Nephron progenitor cell (in vitro differentiated cells): Measurements from ENCODE around the gene ASIP.
"Not testable (repeated sequence)": the region's sequence is repeated elsewhere in the genome, so short reads cannot be mapped to it uniquely, and the experiment has no call there.

Experiments
- DNase-seq: peaks from one replicate; pipeline ENCODE4 v3.0.0; 2021
- H3K27ac Mint-ChIP-seq: 2 replicates; pipeline ENCODE4 v1.8.0; 2021; ENCODE audit warnings: mild to moderate bottlenecking, moderate library complexity, mixed read lengths
- H3K27me3 Mint-ChIP-seq: 2 replicates; pipeline ENCODE4 v1.8.0; 2021; ENCODE audit warnings: mild to moderate bottlenecking, low read depth, mixed read lengths; ENCODE audit not compliant: poor library complexity
- H3K36me3 Mint-ChIP-seq: 2 replicates; pipeline ENCODE4 v1.8.0; 2021; ENCODE audit warnings: low read depth, mixed read lengths
- H3K4me1 Mint-ChIP-seq: 2 replicates; pipeline ENCODE4 v1.8.0; 2021; ENCODE audit warnings: mixed read lengths
- H3K4me3 Mint-ChIP-seq: 2 replicates; pipeline ENCODE4 v1.8.0; 2021; ENCODE audit warnings: mild to moderate bottlenecking, moderate library complexity, mixed read lengths
- H3K9me3 Mint-ChIP-seq: 2 replicates; pipeline ENCODE4 v1.8.0; 2021; ENCODE audit warnings: mild to moderate bottlenecking, moderate library complexity, mixed read lengths
- TF ChIP-seq, protein P1 (sequence below): fragments of 200-600 bp; sonication (generic); IDR thresholded peaks from 2 replicates; pipeline ENCODE4 v1.5.0; 2021; ENCODE audit warnings: antibody characterized with exemption

The ASIP gene

DNA sequence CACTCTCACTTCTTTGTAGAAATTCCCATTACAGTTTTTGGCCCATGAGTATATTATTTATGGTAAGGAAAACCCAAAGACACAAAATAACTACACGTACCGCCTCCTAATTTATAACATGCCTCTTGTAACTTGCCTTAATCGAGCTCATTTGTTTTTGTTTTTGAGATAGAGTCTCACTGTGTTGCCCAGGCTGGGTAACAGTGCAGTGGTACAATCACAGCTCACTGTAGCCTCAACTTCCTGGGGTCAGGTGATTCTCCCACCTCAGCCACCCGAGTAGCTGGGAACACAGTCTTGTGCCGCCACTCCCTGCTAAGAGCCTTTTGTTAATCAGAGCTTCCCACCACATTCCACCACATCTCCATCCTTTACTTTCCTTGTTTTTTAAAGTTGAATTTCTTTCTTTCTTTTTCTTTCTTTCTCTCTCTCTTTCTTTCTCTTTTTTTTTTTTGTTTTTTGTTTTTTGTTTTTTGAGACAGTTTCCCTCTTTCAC, 15.5 kb downstream of the ASIP start:
- H3K9me3 Mint-ChIP-seq, result peaks cover 3% of the 10 kb centered on the region
- H3K27ac Mint-ChIP-seq, result peak overlapping the region; percentile 90
- TF ChIP-seq, protein P1, sequence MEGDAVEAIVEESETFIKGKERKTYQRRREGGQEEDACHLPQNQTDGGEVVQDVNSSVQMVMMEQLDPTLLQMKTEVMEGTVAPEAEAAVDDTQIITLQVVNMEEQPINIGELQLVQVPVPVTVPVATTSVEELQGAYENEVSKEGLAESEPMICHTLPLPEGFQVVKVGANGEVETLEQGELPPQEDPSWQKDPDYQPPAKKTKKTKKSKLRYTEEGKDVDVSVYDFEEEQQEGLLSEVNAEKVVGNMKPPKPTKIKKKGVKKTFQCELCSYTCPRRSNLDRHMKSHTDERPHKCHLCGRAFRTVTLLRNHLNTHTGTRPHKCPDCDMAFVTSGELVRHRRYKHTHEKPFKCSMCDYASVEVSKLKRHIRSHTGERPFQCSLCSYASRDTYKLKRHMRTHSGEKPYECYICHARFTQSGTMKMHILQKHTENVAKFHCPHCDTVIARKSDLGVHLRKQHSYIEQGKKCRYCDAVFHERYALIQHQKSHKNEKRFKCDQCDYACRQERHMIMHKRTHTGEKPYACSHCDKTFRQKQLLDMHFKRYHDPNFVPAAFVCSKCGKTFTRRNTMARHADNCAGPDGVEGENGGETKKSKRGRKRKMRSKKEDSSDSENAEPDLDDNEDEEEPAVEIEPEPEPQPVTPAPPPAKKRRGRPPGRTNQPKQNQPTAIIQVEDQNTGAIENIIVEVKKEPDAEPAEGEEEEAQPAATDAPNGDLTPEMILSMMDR, result no peak
- no peak overlapping the region for H3K4me3 Mint-ChIP-seq
- no peak for DNase-seq
- no peaks in the 10 kb centered on the region for H3K27me3 Mint-ChIP-seq
- H3K36me3 Mint-ChIP-seq, result peaks cover 10% of the 10 kb centered on the region
- H3K4me1 Mint-ChIP-seq, result peaks cover 53% of the 10 kb centered on the region

DNA sequence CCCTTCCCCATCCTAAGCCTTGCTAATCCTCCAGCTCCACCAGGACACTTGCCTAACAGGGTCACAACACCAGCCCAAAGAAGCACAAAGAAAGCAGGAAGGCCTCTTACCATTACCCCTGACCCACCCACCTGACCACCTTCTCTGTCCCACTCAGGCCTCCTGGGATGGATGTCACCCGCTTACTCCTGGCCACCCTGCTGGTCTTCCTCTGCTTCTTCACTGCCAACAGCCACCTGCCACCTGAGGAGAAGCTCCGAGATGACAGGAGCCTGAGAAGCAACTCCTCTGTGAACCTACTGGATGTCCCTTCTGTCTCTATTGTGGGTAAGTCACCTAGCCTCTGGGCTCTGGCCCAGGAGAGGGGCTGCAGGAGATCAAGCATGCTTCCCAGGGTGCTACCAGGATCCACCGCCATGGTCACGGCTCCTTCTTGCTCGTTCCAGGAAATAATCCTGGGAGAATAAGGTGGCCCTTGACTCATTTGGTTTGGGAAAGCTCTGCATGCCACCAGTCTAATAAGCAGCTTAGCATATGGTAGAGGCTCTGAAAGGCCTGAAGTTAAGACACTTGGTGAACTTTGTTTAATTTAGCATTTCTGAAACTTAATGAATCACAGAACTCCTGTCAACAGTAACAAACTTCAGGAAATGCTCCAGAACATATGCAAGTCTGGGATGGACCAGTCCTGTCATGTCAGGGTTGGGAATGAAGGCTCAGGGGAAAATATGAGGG, 19.2 kb downstream of the ASIP start:
- Mint-ChIP-seq H3K4me3 (no peak overlapping the region), H3K27me3 (no peaks in the 10 kb centered on the region), H3K36me3 (no peaks in the 10 kb centered on the region), H3K27ac (peak overlapping the region; percentile 74), H3K4me1 (peaks cover 43% of the 10 kb centered on the region), H3K9me3 (no peaks in the 10 kb centered on the region)
- DNase-seq, result no peak
- TF ChIP-seq, protein P1, result no peak

DNA sequence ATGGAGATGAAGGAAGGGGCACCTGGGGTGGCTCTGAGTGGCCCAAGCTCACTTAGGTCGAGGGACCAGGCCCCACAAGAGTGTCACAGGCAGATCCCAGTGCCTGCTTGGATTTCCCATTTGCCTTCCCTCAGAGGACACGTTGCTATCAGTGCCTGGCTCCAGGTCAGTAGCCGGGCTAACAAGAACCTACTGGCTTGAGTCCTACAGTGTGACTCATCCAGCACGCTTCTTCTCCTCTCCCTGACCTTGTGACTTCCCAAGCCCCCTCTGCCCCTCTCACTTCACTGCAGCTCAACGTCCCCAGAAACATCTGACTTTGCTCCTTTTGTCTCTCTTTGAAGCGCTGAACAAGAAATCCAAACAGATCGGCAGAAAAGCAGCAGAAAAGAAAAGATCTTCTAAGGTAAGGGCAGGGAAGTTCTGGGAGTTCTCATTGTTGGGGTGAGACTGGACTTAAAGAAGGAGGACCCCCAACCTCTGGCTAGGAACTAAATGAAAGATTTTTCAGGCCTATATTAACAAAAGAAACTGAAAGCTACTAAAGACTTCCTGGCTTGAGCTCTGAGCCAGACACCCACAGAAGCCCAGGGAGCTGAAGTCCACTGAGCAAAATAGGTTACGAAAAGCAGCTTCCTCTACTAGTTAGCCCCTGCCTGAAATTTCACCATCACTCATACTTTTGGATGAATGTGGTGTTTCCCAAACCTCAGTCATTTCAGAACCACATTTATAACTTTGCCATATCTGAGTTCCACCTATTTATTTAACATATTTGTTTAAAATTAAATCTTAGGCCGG, 21.5 kb downstream of the ASIP start:
- H3K4me1 Mint-ChIP-seq, result peaks cover 21% of the 10 kb centered on the region
- no peaks in the 10 kb centered on the region for H3K27me3 Mint-ChIP-seq
- no peak for DNase-seq
- no peaks in the 10 kb centered on the region for H3K9me3 Mint-ChIP-seq
- H3K4me3 Mint-ChIP-seq, result no peak overlapping the region
- H3K27ac Mint-ChIP-seq, result peak overlapping the region; percentile 99
- H3K36me3 Mint-ChIP-seq, result peaks cover 7% of the 10 kb centered on the region
- TF ChIP-seq, protein P1, result no peak

DNA sequence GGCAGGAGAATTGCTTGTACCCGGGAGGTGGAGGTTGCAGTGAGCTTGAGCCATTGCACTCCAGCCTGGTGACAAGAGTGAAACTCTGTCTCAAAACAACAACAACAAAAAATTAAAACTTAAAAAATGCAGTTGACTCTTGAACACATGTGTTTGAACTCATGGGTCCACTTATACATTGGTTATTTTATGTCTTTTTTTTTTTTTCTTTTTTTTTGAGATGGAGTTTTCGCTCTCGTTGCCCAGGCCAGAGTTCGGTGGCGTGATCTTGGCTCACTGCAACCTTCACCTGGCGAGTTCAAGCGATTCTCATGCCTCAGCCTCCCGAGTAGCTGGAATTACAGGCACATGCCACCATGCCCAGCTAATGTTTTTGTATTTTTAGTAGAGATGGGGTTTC, 22.2 kb downstream of the ASIP start:
- not testable (repeated sequence) for H3K27ac Mint-ChIP-seq, H3K9me3 Mint-ChIP-seq, H3K27me3 Mint-ChIP-seq, DNase-seq, H3K4me3 Mint-ChIP-seq
- H3K36me3 Mint-ChIP-seq, result peaks cover 13% of the 10 kb centered on the region
- H3K4me1 Mint-ChIP-seq, result peaks cover 21% of the 10 kb centered on the region

DNA sequence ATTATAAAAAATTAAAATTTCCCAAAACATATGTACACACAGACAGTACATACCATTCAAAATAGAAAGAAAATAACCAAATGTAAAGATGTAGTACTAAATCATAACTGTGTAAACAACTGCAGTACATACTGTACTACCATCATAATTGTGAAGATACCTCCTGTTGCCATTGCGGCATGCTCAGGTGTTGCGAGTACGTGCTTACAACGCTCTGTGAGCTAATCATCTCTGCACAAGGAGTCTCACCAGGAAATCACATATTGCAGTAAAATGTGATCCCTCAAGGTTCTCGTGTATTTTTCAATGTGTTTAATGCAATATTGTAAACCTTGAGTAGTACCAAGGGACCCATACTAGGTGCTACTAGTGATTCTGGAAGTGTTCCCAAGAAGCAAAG, 22.9 kb downstream of the ASIP start:
- no peaks in the 10 kb centered on the region for H3K27me3 Mint-ChIP-seq
- no peaks in the 10 kb centered on the region for H3K9me3 Mint-ChIP-seq
- H3K27ac Mint-ChIP-seq, result no peak overlapping the region
- peaks cover 16% of the 10 kb centered on the region for H3K36me3 Mint-ChIP-seq
- TF ChIP-seq, protein P1, result no peak
- peaks cover 21% of the 10 kb centered on the region for H3K4me1 Mint-ChIP-seq
- no peak for DNase-seq
- H3K4me3 Mint-ChIP-seq, result no peak overlapping the region

DNA sequence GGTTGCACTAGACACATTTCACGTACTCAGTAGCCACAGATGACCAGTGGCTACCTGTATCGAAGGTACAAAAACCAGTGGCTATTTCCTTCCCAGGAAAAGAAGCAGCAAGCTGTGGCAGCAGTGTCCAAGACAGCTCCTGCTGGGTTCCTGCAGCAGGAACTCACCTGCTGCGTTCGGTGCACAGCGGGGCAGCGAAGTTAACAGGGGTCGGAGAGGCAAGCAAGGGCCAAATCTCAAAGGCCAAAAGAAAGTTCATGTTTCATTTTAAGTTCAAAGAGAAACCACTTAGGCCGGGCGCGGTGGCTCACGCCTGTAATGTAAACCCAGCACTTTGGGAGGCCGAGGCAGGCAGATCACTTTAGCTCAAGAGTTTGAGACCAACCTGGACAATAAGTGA, 26.9 kb downstream of the ASIP start:
- no peak overlapping the region for H3K27ac Mint-ChIP-seq
- H3K9me3 Mint-ChIP-seq, result no peaks in the 10 kb centered on the region
- DNase-seq, result no peak
- H3K27me3 Mint-ChIP-seq, result peaks cover 8% of the 10 kb centered on the region
- peak overlapping the region; percentile 69 for H3K4me3 Mint-ChIP-seq
- TF ChIP-seq, protein P1, result no peak
- H3K36me3 Mint-ChIP-seq, result peaks cover 33% of the 10 kb centered on the region
- H3K4me1 Mint-ChIP-seq, result peaks cover 8% of the 10 kb centered on the region
